Glutamatergic neuron (in vitro differentiated cells): Measurements from ENCODE around the gene PTPRN2. TPM values are rescaled to one million over a fixed set of nuclear protein-coding genes. Genes with fewer than 3 reads are reported as not detected.
"Not testable (repeated sequence)": the region's sequence is repeated elsewhere in the genome, so short reads cannot be mapped to it uniquely, and the experiment has no call there.

Source experiments
- DNase-seq: peaks from one replicate; pipeline ENCODE4 v3.0.0; 2022
- H3K27ac Mint-ChIP-seq: one replicate; pipeline ENCODE4 v1.8.0; 2020; ENCODE audit warnings: mild to moderate bottlenecking, mixed read lengths, inconsistent platforms; ENCODE audit not compliant: unreplicated experiment
- H3K27me3 Mint-ChIP-seq: one replicate; pipeline ENCODE4 v1.8.0; 2020; ENCODE audit warnings: mild to moderate bottlenecking, moderate library complexity, mixed read lengths, inconsistent platforms; ENCODE audit not compliant: unreplicated experiment
- H3K36me3 Mint-ChIP-seq: one replicate; pipeline ENCODE4 v1.8.0; 2020; ENCODE audit warnings: mild to moderate bottlenecking, mixed read lengths, inconsistent platforms; ENCODE audit not compliant: unreplicated experiment
- H3K4me1 Mint-ChIP-seq: one replicate; pipeline ENCODE4 v1.8.0; 2020; ENCODE audit warnings: mild to moderate bottlenecking, low read depth, mixed read lengths, inconsistent platforms; ENCODE audit not compliant: unreplicated experiment
- H3K4me3 Mint-ChIP-seq: one replicate; pipeline ENCODE4 v1.8.0; 2020; ENCODE audit warnings: mild to moderate bottlenecking, mixed read lengths, inconsistent platforms; ENCODE audit not compliant: unreplicated experiment
- H3K9me3 Mint-ChIP-seq: one replicate; pipeline ENCODE4 v1.8.0; 2020; ENCODE audit warnings: mild to moderate bottlenecking, moderate library complexity, mixed read lengths, inconsistent platforms; ENCODE audit not compliant: unreplicated experiment
- CTCF ChIP-seq: fragments of 200-600 bp; sonication (generic); IDR thresholded peaks from one replicate; pipeline ENCODE4 v1.5.0; 2021; ENCODE audit not compliant: partially characterized antibody, unreplicated experiment
- total RNA-seq: library from RNA; stranded (reverse); fragmentation: NEBNext Ultra II Directional; extraction: Animal tissue kit (Norgen Biotek cat#: 25700); gene quantifications from one replicate; pipeline ENCODE4 v1.2.1, GENCODE V29; 2021; ENCODE audit not compliant: unreplicated experiment

The PTPRN2 gene
- total RNA-seq, 1 donor from 2014 or later, result 49.0 TPM

- Mint-ChIP-seq H3K9me3 (peaks cover 16% of the 10 kb centered on the region), H3K4me3 (no peak overlapping the region), H3K36me3 (no peaks in the 10 kb centered on the region), H3K27ac (no peak overlapping the region), H3K4me1 (peaks cover 6% of the 10 kb centered on the region), H3K27me3 (peaks cover 5% of the 10 kb centered on the region)
- DNase-seq, result no peak
- no peak for TF ChIP-seq CTCF
Measured at GRCh38 chr7:157667731-157668130, 919.9 kb downstream of the PTPRN2 start.

DNA sequence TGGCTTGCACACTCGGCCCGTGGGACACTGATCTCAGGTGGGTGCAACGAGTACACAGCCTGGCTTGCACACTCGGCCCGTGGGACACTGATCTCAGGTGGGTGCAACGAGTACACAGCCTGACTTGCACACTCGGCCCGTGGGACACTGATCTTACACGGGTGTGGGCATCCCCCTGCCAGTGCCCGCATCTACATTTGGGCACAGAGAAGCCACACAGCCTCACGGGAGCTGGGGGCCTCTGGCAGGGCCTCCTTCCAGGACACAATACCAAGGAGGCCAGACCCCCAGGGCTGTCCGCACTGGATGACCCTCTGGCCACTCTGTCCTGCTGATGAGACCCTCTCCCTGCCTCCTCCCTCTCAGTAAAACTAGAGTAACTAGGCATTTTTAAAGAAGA is 920.4 kb downstream of the PTPRN2 start:
- no peaks in the 10 kb centered on the region for H3K36me3 Mint-ChIP-seq
- peaks cover 6% of the 10 kb centered on the region for H3K4me1 Mint-ChIP-seq
- no peak for TF ChIP-seq CTCF
- no peak for DNase-seq
- no peak overlapping the region for H3K4me3 Mint-ChIP-seq
- peaks cover 16% of the 10 kb centered on the region for H3K9me3 Mint-ChIP-seq
- peaks cover 5% of the 10 kb centered on the region for H3K27me3 Mint-ChIP-seq
- no peak overlapping the region for H3K27ac Mint-ChIP-seq

- Mint-ChIP-seq H3K27ac (no peak overlapping the region), H3K27me3 (peaks cover 5% of the 10 kb centered on the region), H3K4me3 (no peak overlapping the region), H3K9me3 (peaks cover 16% of the 10 kb centered on the region), H3K36me3 (no peaks in the 10 kb centered on the region), H3K4me1 (peaks cover 6% of the 10 kb centered on the region)
- DNase-seq, result no peak
- TF ChIP-seq CTCF, result no peak
Measured at GRCh38 chr7:157666530-157667040, 921.0 kb downstream of the PTPRN2 start.

- not testable (repeated sequence) for DNase-seq, H3K36me3 Mint-ChIP-seq, H3K4me3 Mint-ChIP-seq, H3K27ac Mint-ChIP-seq, H3K4me1 Mint-ChIP-seq, H3K27me3 Mint-ChIP-seq
- peaks cover 15% of the 10 kb centered on the region for H3K9me3 Mint-ChIP-seq
Measured at GRCh38 chr7:157665634-157665988, 922.0 kb downstream of the PTPRN2 start.

DNA sequence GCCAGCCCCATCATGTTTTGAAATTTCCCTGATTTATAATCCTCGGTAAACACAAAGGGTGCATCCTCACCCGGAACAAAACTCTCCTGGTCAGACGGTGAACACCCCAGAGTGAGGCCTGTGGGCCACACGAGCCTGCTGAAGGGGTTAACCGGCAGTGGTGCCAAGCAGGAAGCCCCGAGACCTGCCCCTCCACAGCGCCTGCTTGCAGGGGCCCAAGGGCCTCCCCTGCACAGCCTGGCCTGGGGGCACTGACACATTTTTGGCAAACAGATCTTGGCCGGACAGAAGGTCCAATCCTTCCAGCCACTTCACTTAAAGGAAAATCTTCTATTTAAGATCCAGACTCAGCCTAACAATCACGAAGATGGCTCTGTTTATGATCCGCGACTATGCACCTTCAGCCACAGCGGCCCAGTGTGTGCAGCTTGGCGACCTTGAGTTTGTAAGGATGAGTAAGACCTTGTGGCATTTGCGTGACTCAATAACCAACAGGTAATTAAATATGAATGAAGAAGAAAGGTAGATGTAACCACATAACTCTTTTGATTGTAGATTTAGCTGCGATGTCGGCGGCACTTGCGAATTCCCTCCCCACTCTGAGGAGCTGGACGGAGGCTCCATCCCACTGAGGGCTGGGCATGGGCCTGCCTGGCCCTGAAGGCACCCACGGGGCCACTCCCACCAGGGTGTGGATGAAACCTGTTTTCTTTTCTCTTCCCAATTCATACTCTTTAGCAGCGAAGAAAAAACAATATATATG is 922.6 kb downstream of the PTPRN2 start:
- Mint-ChIP-seq H3K27ac (no peak overlapping the region), H3K27me3 (peaks cover 5% of the 10 kb centered on the region), H3K4me3 (no peak overlapping the region), H3K4me1 (no peaks in the 10 kb centered on the region), H3K9me3 (peaks cover 11% of the 10 kb centered on the region), H3K36me3 (no peaks in the 10 kb centered on the region)
- TF ChIP-seq CTCF, result no peak
- DNase-seq, result no peak
